Stomach (tissue), 9 donors: Measurements from ENCODE around the gene MUC5AC. TPM values are rescaled to one million over a fixed set of nuclear protein-coding genes. Genes with fewer than 3 reads are reported as not detected.
A peak's percentile ranks its signal among the peaks of the same experiment; 100 is the strongest.

Experiments used
- DNase-seq, 2 donors: peaks; one replicate each; pipeline versions ENCODE4 v3.0.0 to v3.0.0-alpha.2; 2013 to 2019
- H3K27ac ChIP-seq, 5 donors: fragments of 200-600 bp in 4 of 5; sonication (generic) in 4 of 5; one replicate each; pipeline ENCODE4 v1.5.1; 2013 to 2019; ENCODE audit warnings: mild to moderate bottlenecking in 1 of 5, moderate library complexity in 1 of 5
- H3K27me3 ChIP-seq, 3 donors: fragments of 200-600 bp; sonication (generic); one replicate each; pipeline ENCODE4 v1.5.1; 2017 to 2019; ENCODE audit warnings: mixed run types in 1 of 3
- H3K36me3 ChIP-seq, 4 donors: fragments of 200-600 bp; sonication (generic); 1 replicate in 3 of 4; 2 replicates in 1 of 4; pipeline ENCODE4 v1.5.1; 2016 to 2019
- H3K4me1 ChIP-seq, 4 donors: fragments of 200-600 bp; sonication (generic); one replicate each; pipeline ENCODE4 v1.5.1; 2016 to 2019
- H3K4me3 ChIP-seq, 4 donors: fragments of 200-600 bp; sonication (generic) in 3 of 4; one replicate each; pipeline ENCODE4 v1.5.1; 2016 to 2019; ENCODE audit warnings: mild to moderate bottlenecking in 1 of 4
- H3K9me3 ChIP-seq, 4 donors: fragments of 200-600 bp; sonication (generic); one replicate each; pipeline ENCODE4 v1.5.1; 2016 to 2019
- CTCF ChIP-seq, 7 experiments: fragments of 450-650 bp in 4 of 7; fragments of 200-600 bp in 3 of 7; sonication (generic) in 3 of 7; IDR thresholded peaks; one replicate each; pipeline ENCODE4 v1.5.1; 2016 to 2019; ENCODE audit warnings: antibody characterized with exemption in 7 of 7, control low read depth in 2 of 7, mild to moderate bottlenecking in 1 of 7
- EP300 ChIP-seq: sonication (generic); formaldehyde crosslinking; IDR thresholded peaks from one replicate; pipeline ENCODE4 v1.6.1; 2017; ENCODE audit warnings: antibody characterized with exemption
- POLR2A ChIP-seq, 4 donors: fragments of 450-650 bp; IDR thresholded peaks; one replicate each; pipeline ENCODE4 v1.6.1; 2016; ENCODE audit warnings: antibody characterized with exemption in 4 of 4, control low read depth in 2 of 4, mild to moderate bottlenecking in 1 of 4, moderate library complexity in 1 of 4
- POLR2AphosphoS5 ChIP-seq, 3 donors: sonication (generic); formaldehyde crosslinking; IDR thresholded peaks; one replicate each; pipeline ENCODE4 v1.6.1; 2016; ENCODE audit warnings: antibody characterized with exemption in 3 of 3
- WGBS, 5 donors: extraction: QIAGEN DNeasy Blood & Tissue Kit in 3 of 5; methylation state at CpG; one replicate each; pipeline versions ENCODE4 v1.1.5 to v1.1.7; 2013 to 2018; 5-methylcytosine and 5-hydroxymethylcytosine counted together
- intact Hi-C: fragments of 100-400 bp; cut with DNase I; formaldehyde crosslinking; loops from one replicate; pipeline ENCODE4 v1.15.1; 2023; ENCODE audit warnings: low total_unique reads
- polyA plus RNA-seq, 3 donors: library from polyadenylated mRNA; stranded (reverse); fragments of 200-250 nt; gene quantifications; one replicate each; pipeline ENCODE4 v1.2.3, GENCODE V29; 2013
- total RNA-seq, 5 donors: library from RNA; depleted of rRNA; stranded (reverse); fragments of >200 nt; gene quantifications; one replicate each; pipeline versions ENCODE4 v1.1.0 to v1.2.3, GENCODE V29; 2014 to 2016
- donor health status: healthy with polysubstance abuse.
- donor health status: Bipolar disorder and iron deficiency.
- donor health status: healthy.

Gene MUC5AC
- total and polyA plus RNA-seq, 8 donors: 2.0 to 1,253 (median 171) TPM

DNA sequence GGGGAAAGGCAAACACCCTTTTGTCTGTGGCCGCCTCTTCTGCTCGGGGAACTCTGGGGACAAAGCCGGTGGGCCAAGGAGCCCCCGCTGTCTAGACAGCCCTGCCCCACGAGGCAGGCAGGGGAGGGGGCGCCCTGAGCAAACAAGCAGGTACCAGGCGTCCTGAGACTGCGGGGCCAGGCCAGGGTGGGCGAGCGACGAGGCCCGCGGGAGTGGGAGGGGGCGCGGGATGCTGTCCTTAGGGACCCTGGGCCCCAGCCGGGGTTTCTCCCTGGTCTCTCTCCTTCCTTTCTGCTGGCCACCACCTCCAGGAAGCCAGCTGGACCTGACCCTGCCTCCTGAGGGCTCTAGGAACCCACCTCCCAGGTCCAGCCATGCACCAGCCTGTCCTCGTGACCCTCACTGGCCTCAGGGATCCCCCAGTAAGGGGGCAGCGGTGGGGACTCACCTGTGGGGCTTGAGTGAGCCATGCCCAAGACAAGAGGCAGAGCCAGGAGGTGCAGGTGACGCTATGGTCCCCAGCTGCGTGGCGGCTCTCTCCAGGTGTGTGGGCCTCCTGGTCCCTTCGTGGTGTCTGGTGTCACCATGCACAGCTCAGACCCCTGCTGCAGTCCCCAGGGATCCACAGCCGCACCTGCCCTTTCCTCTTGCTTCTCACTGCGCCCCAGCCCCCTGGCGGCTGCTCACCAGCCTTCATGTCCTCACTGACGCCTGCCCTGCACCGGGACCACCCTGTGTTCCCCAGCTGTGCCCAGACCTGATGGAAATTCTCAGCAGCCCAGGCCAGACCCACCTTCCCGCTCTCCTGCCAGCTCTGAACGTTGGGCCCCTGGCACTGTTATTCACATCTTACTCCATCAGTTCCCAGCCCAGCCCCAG is 26.5 kb upstream of the MUC5AC start:
- H3K36me3 ChIP-seq: no peaks in the 10 kb centered on the region
- TF ChIP-seq POLR2A (IDR thresholded peaks at IDR 0.05) (no peak), POLR2AphosphoS5 (IDR thresholded peaks at IDR 0.05) (no peak), EP300 (no peak), CTCF (IDR thresholded peaks at IDR 0.05) (no peak)
- WGBS, 5 donors: 58 to 70% (median 68%) methylated on average over 17 to 29 of the region's 29 CpGs
- H3K27me3 ChIP-seq: peaks cover 0 to 46% (median 0%) of the 10 kb centered on the region in 3 donors
- intact Hi-C loops: no loop called here
- no peak overlapping the region for H3K4me3 ChIP-seq
- DNase-seq: peak in 1 of 2 donors; percentile 20
- peaks cover 0 to 32% (median 12%) of the 10 kb centered on the region in 4 donors for H3K4me1 ChIP-seq
- peaks cover 6 to 28% (median 24%) of the 10 kb centered on the region in 4 donors for H3K9me3 ChIP-seq
- peak overlapping the region in 2 of 5 donors; percentile 65 to 74 for H3K27ac ChIP-seq

DNA sequence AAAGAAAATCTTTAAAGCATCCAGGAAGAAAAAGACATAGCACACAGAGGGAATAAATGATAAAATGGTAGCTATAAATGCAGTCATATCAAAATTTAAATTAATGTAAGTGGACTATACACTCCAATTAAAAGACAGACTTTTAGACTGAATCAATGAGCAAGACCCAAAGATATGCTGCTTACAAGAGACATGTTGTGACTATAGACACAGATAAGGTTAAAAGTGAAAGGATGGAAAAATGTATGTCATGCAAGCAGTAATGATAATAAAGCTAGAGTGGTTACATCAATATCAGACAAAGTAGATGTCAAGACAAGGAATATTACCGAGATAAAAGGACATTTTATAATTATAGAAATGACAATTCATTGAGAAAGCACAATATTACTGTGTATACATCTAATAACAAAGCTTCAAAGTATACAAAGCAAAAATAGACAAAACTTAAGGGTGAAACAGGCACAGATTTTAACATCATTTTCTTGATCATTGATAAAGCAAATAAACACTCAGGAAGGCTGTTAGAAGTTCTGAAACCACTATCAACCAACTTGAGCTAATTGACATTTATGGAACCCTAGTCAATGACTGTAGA is 22.8 kb upstream of the MUC5AC start:
- Histone ChIP-seq H3K9me3 (peaks cover 6 to 28% (median 24%) of the 10 kb centered on the region in 4 donors), H3K27ac (no peak overlapping the region), H3K36me3 (no peaks in the 10 kb centered on the region), H3K4me1 (peaks cover 0 to 17% (median 4%) of the 10 kb centered on the region in 4 donors), H3K4me3 (no peak overlapping the region), H3K27me3 (peaks cover 0 to 35% (median 0%) of the 10 kb centered on the region in 3 donors)
- no peak for TF ChIP-seq CTCF (IDR thresholded peaks at IDR 0.05)
- no peak for TF ChIP-seq POLR2AphosphoS5 (IDR thresholded peaks at IDR 0.05)
- TF ChIP-seq POLR2A (IDR thresholded peaks at IDR 0.05): no peak
- TF ChIP-seq EP300: no peak
- intact Hi-C loops: no loop called here
- WGBS, 5 donors: 74 to 86% (median 80%) methylated on average over 1 of the region's 1 CpG
- DNase-seq: no peak

GRCh38 chr11:1138097-1138496 is 19.7 kb upstream of the MUC5AC start:
- no peak overlapping the region for H3K4me3 ChIP-seq
- no peak for TF ChIP-seq POLR2A (IDR thresholded peaks at IDR 0.05)
- no peak for TF ChIP-seq EP300
- TF ChIP-seq CTCF (IDR thresholded peaks at IDR 0.05): no peak
- TF ChIP-seq POLR2AphosphoS5 (IDR thresholded peaks at IDR 0.05): no peak
- peaks cover 6 to 30% (median 23%) of the 10 kb centered on the region in 4 donors for H3K9me3 ChIP-seq
- no peak for DNase-seq
- H3K36me3 ChIP-seq: no peaks in the 10 kb centered on the region
- H3K27ac ChIP-seq: no peak overlapping the region
- H3K27me3 ChIP-seq: peaks cover 0 to 23% (median 0%) of the 10 kb centered on the region in 3 donors
- H3K4me1 ChIP-seq: peaks cover 0 to 7% (median 3%) of the 10 kb centered on the region in 4 donors
- intact Hi-C loops: no loop called here
- 61 to 71% (median 66%) methylated on average over 8 of the region's 8 CpGs for WGBS, 5 donors

GRCh38 chr11:1139441-1140083 is 18.2 kb upstream of the MUC5AC start:
- intact Hi-C loops: no loop called here
- peaks cover 6 to 25% (median 18%) of the 10 kb centered on the region in 4 donors for H3K9me3 ChIP-seq
- no peak overlapping the region for H3K4me3 ChIP-seq
- 39 to 43% (median 40%) methylated on average over 12 of the region's 12 CpGs for WGBS, 5 donors
- peak in 1 of 2 donors; percentile 55 for DNase-seq
- no peaks in the 10 kb centered on the region for H3K36me3 ChIP-seq
- peaks cover 0 to 7% (median 3%) of the 10 kb centered on the region in 4 donors for H3K4me1 ChIP-seq
- no peak overlapping the region for H3K27ac ChIP-seq
- TF ChIP-seq POLR2A (IDR thresholded peaks at IDR 0.05) (no peak), CTCF (IDR thresholded peaks at IDR 0.05) (no peak), POLR2AphosphoS5 (IDR thresholded peaks at IDR 0.05) (no peak), EP300 (no peak)
- peaks cover 0 to 23% (median 0%) of the 10 kb centered on the region in 3 donors for H3K27me3 ChIP-seq
